GM19372 (cell line): ENCODE data around the gene PRPSAP1.

Experiments used
- ATAC-seq: cut with Tn5 transposase; IDR thresholded peaks from one replicate; pipeline ENCODE4 v1.9.1; 2021; ENCODE audit warnings: mild to moderate bottlenecking, low read depth, moderate library complexity; ENCODE audit not compliant: unreplicated experiment

PRPSAP1 gene

GRCh38 chr17:76383546-76384221, 30.0 kb upstream of the PRPSAP1 start:
- peak; percentile 26 for ATAC-seq

GRCh38 chr17:76382803-76383545, 29.3 kb upstream of the PRPSAP1 start:
- ATAC-seq: peak; percentile 38

- no peak for ATAC-seq
These were observed 28.7 kb upstream of the PRPSAP1 start for GRCh38 chr17:76382351-76382802.

DNA sequence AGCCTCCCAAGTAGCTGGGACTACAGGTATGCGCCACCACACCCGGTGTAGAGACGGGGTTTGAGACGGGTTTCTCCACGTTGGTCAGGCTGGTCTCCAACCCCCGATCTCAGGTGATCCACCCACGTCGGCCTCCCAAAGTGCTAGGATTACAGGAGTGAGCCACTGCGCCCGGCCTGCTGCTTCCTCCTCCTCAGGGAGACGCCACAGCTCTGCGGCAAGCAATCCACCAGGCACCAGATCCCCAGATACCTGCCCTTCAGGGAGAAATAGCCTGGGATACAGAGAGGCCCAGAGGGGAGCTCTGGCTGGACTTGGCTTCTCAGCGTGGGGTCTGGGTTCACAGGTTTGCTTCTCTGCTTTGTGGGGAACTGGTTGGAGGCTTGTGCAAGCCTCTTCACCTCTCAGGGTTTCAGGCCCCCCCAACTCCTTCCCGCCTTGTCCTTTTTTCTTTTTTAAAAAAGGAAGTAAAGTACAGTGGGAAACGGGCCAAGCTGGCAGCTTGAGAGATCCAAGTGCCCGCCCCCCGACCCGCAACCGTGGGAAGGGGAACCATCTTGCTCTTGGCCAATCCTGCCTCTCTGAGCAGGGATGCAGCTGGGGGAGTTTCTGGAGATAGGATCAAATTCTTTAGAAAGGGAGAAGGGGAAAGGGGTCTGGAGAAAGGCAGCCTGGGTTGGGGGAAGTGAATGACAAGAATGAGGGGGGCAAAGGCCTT, 28.1 kb upstream of the PRPSAP1 start:
- ATAC-seq: no peak

DNA sequence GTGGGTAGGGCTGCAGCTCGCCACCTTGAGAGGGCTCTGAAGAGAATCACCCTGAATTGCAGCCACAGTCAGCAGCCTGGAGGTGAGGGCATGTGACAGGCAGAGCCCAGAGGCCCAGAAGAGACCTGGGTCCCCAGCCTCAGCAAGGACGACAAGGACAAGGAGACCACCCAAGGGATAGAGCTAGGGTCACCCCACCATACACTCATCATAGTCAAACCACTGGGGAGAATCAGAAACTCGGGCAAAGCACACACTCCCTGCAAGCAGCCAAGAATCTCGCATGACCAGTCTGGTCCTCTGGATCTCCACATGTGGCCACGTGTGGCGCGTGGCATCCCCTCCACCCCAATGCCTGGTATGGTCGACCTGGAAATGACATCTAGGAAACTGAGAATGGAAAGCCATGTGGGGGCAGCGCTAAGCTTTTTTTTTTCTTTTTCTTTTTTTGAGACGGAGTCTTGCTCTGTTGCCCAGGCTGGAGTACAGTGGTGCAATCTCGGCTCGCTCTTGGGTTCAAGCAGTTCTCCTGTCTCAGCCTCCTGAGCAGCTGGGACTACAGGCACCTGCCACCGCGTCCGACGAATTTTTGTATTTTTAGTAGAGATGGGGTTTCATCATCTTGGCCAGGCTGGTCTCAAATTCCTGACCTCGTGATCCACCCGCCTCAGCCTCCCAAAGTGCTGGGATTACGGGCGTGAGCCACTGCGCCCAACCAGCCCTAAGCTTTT, 26.1 kb upstream of the PRPSAP1 start:
- ATAC-seq: no peak

GRCh38 chr17:76379275-76379641, 25.5 kb upstream of the PRPSAP1 start:
- ATAC-seq: no peak

DNA sequence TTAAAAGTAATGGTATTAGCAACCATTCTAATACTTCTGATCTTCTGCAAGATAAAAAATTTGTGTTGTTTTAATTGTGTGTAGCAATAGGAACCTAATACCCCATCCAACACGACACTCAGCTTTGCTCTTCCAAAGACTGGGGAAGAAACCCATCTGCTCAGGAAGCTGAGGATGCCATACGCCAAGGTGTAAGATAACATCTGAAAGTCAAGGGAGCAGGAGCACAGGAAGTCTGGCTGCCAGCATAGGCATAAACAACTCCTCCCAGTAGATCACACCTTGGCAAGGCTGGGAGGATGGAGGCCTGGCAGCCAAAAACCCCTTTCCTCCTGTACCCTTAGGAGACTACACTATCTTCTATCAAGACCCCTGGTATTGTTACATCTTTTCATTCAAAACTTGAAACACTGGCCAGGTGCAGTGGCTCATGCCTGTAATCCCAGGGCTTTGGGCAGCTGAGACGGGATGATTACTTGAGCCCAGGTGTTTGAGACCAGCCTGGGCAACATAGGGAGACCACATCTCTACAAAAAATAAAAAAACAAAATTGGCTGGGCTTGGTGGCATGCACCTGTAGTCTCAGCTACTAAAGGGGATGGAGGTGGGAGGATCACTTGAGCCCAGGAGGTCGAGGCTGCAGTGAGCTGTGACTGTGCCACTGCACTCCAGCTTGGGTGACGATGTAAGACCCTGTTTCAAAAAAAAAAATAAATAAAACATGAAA, 25.0 kb upstream of the PRPSAP1 start:
- no peak for ATAC-seq

- no peak for ATAC-seq
These were observed 22.8 kb upstream of the PRPSAP1 start for GRCh38 chr17:76376318-76377133.

DNA sequence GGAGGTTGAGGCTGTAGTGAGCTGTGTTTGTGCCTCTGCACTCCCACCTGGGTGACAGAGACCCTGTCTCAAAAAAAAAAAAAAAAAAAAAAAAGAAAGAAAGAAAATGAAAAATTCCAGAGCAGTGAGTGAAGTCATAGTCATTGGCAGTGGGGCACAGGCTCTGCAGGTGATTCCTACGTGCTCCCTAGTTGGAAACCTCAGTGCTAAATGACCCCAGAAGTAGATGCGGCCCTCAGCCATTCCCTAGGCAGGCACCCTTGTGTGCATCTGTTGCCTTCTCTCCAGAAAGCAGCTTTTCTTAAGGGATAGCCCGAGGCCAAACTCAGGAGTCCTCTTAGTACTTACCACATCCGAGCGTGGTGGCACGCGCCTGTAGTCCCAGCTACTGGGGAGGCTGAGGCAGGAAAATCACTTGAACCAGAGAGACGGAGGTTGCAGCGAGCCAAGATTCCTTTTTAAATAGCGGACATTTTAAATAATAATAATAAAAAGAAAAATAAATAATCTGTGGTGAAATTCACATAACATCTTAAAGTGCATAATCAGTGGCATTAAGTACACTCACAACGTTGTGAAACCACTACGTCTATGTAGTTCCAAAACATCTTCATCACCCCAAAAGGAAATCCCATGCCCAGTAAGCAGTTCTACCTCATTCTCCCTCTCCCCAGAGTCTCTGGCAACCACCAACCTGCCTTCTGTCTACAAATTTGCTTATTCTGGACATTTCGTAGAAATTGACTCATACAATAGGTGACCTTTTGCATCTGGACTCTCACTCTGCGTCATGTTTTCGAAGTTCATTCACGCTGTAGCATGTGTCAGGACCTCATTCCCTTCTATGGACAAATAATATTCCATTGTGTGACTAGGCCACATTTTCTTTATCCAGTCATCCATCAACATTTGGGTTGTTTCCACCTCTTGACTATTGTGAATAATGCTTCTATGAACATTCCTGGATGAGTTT, 18.2 kb upstream of the PRPSAP1 start:
- no peak for ATAC-seq

DNA sequence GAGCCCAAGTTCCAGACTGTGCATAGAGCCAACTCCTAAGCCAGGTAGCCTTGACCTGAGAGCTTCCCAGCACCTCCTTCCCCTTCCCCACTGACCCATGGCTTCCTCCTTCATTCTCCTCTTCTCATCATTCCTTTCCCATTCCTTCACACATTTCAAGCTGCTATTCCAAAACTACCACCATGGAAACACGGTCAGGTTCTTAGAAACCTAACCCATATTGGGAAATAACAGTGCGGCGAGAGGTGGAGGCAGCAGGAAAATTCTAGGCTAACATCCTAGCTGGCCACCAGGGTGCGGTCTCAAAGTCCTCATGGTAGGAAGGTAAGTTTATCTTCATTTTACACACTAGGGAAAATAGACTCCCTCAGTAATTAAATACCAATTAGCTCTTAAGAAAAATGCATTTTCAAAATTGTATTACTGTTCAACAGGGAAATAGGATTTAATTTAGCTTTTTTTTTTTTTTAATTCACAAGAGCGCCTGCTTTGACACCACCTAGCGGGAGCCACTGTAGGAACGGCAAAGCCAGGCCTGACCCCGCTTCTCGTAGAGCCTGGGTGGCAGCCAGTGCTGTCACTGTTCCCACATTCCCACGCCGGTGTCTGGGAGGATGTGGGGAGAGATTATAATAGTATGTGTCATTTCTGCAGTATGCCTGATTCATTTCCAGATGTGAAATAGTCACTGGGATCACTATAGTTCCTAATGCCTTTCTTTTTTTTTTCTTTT, 16.7 kb upstream of the PRPSAP1 start:
- no peak for ATAC-seq

- ATAC-seq: no peak
These were observed 16.1 kb upstream of the PRPSAP1 start for GRCh38 chr17:76369804-76370203.

DNA sequence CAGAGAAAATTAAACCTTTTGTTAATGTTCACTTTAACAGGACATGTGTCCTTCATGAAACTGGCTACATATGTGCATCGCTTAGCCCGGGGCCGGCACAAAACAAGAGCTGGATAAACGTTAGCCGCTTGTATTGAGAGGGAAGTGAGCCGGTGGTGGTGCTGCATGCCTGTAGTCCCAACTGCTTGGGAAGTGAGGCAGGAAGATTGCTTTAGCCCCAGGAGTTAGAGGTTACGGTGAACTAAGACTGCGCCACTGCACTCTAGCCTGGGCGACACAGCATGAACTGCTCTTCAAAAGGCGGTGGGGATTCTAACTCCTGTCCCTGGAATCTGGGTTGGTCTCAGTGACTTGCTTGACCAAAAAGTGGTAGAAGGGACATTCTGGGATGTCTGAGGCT, 15.7 kb upstream of the PRPSAP1 start:
- no peak for ATAC-seq

DNA sequence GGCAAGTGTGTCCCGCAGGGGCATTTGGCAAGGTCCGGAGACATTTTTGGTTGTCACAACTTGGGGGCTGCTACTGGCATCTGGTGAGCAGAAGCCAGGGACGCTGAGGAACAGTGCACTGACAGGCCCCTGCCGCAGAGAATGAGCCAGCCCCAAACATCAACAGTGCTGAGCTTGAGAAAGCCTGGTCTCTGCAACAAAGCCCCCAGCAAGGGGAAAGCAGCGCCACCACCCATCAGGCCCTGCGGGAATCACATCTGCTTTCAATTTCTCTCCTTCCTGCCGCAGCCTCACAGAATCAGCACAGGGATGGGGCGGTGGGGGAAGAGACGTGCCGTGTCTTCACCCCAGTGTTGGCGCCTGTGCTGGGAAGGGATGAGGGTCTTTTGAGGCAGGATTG, 14.8 kb upstream of the PRPSAP1 start:
- ATAC-seq: no peak

DNA sequence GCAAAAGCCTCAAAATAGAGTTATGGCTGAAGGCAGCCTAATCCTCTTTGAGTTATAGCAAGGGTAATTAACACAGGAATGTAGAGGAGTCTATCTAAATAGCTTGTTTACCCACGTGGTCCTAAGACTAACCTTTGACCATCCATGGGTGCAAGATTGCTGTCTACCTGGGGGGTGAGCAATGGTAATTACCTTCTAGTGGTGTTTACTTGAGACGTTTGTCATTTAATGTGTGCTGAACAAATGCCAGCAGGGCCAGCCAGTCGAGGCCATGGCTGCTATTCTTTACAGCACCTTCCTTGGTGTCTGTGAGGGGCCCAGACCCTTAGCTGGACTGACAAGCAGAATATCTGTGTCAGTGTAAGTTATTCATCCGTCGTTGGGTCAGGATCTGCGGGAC, 13.9 kb upstream of the PRPSAP1 start:
- ATAC-seq: no peak

DNA sequence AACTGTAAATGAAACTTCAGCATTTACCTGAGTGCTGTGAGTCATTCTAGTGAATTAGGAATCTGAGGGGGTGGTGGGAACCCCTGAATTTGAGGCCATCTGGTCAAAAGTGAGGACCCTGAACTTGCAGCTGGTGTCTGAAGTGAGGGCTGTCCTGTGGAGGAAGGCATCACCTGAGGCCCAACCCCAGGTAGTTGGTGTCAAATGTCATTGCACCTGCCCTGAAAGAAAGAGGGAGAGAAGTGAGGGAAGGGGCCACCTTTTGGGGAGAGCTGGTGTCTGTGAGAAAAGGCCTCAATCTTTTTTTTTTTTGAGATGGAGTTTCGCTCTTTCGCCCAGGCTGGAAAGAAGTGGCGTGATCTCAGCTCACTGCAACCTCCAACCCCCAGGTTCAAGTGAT, 12.5 kb upstream of the PRPSAP1 start:
- no peak for ATAC-seq

DNA sequence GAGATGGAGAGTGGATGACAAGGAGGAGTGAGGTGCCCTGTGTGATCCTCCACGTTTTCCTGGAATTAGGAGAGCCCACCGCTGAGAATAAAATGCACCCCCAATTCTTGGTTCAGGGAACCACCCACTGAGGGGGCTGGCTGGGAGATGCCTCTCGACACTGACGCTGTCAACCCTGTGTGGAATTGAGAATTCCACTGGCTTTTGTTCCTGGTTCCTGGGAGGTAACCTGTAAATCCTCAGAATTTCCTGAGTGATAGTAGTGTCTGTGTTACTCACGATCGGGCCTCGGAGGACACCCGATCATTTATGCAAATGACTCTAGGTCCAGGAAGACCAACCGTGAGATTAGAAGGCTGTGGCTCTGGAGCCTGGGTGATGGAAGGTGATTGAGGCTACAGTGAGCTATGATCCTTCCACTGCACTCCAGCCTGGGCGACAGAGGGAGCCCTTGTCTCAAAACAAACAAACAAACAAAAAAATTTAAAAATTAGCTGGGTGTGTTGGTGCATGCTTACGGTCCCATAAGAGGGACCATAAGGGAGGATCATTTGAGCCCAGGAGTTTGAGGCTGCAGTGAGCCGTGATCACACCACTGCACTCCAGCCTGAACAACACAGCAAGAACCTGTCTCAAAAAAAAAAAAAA, 11.7 kb upstream of the PRPSAP1 start:
- ATAC-seq: no peak
